Measurements from ENCODE around the gene PCDH9. TPM values are rescaled to one million over a fixed set of nuclear protein-coding genes. Genes with fewer than 3 reads are reported as not detected.
"Not testable (repeated sequence)": the region's sequence is repeated elsewhere in the genome, so short reads cannot be mapped to it uniquely, and the experiment has no call there.

PCDH9 gene
- total RNA-seq, 1 experiment from 2014 or later, result not detected

DNA sequence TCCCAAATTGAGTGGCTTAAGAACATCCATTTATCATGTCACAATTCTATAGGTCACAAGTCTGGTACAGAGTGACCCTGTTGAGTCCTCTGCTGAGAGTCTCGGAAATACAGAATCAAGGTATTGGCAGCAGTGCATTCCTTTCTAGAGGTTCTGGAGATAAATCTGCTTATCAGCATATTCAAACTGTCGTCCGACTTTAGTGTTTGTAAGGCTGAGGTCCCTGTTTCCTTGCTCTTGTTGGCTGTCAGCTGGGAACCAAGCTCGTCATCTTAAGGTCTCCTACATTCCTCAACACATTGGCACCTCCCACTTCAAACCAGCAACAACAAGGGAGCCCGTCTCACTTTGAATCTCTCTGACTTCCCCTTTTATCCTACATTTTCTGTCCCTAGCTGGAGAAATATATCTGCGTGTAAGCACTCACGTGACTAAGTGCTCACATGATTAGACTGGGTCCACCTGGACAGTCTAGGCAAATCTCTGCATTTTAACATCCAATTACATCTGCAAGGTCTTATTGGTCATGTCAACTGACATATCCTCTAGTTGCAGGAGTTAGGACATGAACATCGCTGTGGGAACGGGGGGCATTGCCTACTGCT is 886.8 kb downstream of the PCDH9 start:
- in situ Hi-C loops (cut with HindIII; ENCODE audit: low sequenced_read_pairs), result no loop called here
- no peak for DNase-seq (ENCODE audit: low spot score)

DNA sequence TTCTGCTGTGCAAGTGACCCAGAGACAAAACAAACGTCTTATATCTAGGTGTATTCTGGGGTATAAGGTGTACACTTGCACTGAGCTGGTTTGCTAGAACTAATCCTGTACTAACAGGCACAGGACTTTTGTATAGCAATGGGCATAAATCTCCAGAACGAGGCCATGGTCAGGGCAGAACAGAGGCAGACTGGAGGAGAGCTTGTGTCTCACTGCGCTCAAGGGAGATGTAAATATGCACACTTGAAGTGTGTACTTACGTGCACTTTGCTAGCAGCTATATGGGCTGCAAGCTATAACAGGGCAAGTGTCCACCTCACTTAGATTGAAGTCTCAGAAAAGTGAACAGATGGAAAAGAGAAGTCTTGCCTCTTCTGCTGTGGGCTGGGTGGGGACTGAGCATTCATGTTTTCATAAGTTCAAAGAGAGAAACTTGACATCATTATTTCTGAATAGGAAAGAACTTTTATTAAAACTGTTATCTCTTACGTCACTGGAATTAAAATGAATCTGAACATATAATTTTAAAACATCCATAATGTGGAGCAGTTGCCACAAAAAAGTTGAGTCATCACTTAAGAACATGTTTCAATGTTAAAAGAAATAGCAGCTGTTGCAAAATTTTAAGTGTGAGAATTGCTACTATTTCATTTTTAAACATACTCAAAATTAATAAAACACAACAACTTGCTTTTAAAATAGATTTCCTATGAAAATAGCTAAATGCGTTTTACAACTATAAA is 888.3 kb downstream of the PCDH9 start:
- DNase-seq (ENCODE audit: low spot score), result no peak
- in situ Hi-C loops (cut with HindIII; ENCODE audit: low sequenced_read_pairs), result no loop called here

DNA sequence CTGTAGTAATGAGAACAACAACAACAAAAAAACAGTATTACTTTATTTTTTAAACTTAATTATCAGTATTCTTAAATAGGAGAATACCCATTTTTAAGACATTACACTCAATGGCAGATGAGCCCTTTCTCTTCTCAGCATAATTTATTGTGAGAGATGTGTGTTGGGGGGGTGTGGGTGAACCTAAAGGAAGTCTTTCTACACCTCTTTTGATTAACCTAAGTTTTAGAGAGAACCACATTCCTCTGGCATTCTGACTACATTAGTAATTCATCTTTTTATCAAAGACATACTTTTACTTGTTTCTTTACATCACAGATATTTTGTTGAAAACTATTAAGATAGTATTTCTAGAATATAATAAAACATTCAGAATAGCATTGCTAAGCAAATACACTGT is 890.9 kb downstream of the PCDH9 start:
- in situ Hi-C loops (cut with HindIII; ENCODE audit: low sequenced_read_pairs), result no loop called here
- DNase-seq (ENCODE audit: low spot score), result no peak

DNA sequence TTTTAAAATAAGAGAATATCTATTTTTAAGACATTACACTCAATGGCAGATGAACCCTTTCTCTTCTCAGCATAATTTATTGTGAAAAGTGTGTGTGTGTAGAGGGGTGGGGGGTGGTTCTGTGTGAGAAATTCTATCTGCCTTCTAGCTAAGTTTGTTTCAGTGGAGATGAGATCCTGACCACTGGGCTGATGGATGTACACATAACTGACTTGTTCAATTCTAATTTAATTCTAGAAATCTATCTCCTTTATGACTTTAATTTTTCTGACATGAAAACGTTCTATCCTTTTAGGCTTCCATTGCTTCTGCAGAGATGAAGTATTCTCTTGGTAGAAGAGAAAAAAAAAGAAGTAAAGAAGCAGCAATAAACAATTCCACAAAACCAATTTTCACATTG is 891.6 kb downstream of the PCDH9 start:
- in situ Hi-C loops (cut with HindIII; ENCODE audit: low sequenced_read_pairs), result no loop called here
- DNase-seq (ENCODE audit: low spot score), result no peak

DNA sequence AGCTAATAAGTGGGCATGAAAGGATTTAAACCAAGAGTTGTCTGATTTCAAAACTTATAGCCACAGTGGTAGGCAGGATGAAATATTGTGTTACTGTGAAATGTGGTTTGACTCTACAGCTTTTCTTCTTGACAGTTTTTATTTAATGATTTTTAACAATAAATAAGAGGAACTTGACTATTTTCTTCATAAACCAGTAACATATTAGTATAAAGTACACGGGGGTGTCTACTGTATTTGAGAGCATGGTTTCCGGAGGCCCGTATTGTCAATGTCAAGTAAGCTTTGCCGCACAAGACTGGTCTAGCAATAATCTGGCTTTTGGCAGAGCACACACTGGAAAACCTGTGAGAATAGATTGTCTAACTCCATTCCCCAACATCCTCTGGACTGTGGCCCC is 894.5 kb downstream of the PCDH9 start:
- in situ Hi-C loops (cut with HindIII; ENCODE audit: low sequenced_read_pairs), result no loop called here
- no peak for DNase-seq (ENCODE audit: low spot score)

DNA sequence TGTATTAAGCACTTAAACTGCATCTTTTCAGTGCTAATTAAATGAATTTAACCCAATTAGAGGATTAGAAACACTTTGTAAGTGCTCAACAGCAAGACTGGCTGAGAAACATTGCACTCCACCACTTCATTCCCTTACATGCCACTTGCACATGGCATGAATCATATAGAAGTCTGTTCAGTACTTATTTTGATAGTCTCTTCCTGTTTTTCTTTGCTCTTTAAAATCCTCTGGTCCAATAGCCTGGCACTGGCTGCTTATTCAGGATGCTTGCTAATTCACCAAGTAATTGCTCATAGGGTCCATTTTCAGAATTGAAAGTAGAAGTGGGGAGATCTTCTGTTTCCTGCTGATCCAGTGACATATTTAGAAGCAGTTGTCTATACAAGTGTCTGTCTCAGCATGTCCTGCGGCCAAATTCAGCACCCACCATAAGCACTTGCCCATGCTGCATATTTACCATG is 900.1 kb downstream of the PCDH9 start:
- in situ Hi-C loops (cut with HindIII; ENCODE audit: low sequenced_read_pairs), result no loop called here
- no peak for DNase-seq (ENCODE audit: low spot score)

DNA sequence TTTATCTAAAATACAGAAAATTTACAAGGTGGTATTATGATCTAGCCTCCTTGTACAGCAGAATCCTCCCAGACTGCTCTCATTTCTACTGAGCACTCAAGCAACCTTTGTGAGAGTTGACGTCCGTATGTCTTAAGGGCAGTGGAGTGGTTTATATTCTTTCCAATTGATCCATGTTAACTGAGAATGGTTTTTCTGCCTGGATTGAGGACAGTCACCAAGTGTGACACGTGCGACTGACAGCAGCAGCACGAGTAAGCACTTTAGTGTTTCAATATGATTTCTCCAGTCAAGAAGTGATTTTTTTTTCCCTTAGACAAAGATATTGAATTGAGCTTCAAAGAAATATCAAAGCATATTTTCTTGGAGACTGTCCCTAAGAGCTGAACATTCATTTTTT is 901.7 kb downstream of the PCDH9 start:
- in situ Hi-C loops (cut with HindIII; ENCODE audit: low sequenced_read_pairs), result no loop called here
- no peak for DNase-seq (ENCODE audit: low spot score)

DNA sequence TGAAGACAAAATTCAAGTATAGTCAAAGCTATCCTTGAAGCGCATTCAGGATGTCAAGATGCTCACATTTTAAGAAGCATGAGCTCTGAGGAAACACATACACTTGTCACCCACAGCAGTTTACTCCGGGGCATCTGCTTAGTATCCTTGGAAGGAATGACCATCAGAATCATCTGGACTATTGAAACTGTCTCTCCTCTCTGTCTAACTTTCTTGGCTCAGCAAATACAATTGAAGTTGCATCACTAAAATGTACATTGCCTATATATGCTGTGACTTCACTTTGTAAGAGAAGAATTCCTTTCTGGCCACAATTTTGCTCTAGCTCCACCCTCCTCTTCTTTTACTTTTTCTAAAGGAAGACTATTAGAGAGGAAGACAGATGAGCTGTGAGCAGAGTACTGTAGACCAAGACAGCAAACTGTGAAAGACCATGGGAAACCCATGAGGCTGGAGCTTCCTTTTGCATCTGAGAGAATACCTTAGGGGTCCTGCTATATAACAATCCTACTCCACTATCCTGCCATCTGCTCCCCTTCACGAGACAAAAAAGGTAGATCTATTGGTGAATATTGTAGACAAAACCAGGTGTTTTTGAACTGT is 906.3 kb downstream of the PCDH9 start:
- in situ Hi-C loops (cut with HindIII; ENCODE audit: low sequenced_read_pairs), result no loop called here
- no peak for DNase-seq (ENCODE audit: low spot score)

DNA sequence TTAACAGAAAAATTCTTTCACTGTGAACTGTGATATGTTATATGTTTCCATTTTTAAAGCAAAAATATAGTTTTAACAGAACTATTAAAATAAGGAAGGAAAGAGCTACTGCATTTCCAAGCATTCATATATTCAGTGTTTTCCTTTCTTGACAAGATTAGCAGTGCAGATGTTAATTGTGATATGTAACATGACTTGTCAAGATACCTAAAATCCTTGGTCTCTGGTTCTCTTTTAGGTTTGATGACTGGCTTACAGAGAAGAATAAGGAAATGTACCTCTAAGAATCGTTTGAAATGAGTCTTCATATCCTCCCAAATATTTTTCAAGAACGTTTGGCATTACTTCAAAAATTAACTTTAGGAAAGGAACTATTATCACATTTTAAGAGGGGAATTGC is 907.2 kb downstream of the PCDH9 start:
- in situ Hi-C loops (cut with HindIII; ENCODE audit: low sequenced_read_pairs), result no loop called here
- DNase-seq (ENCODE audit: low spot score), result no peak

DNA sequence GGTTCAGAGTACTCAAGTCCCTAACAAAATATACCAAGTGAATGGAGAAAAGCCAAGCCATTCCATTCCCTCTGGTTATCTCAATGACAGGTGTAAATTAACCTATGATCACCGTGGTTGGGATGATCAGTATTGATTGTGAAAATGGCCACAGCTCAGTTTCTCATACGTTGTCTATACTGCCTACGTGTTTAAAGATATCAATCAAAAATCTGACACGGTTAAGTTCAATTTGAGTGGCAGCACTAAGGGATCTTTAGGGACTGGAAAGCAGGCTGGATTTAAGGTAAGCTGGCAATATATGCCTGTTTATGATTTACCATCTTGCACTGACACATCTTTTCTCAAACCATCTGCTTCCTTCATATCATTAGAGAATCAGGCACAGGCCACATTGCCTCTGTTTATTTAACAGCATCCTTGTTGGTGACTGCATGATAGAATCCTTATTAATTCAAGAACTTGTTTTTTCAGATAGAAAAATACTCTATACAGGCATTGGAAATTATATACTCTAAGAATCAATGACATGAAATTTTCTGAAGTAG is 907.9 kb downstream of the PCDH9 start:
- no peak for DNase-seq (ENCODE audit: low spot score)
- in situ Hi-C loops (cut with HindIII; ENCODE audit: low sequenced_read_pairs), result no loop called here

DNA sequence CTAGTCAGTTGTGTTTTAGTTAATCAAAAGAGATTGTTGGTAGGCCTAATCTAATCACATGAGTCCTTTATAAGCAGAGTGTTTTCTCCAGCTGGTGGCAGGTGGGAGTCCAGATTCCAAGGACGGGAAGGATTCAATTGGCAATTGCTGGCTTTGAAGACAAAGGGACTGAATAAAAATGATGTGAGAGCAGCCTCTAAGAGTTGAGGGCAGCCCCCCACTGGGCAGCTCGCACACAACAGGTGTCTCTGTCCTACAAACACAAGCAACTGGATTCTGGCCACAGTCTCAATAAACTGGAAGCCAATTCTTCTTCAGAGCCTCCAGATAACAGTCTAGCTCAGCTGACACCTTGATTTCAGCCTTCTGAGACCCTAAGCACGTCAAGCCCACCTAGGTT is 915.2 kb downstream of the PCDH9 start:
- in situ Hi-C loops (cut with HindIII; ENCODE audit: low sequenced_read_pairs), result no loop called here
- DNase-seq (ENCODE audit: low spot score), result no peak

DNA sequence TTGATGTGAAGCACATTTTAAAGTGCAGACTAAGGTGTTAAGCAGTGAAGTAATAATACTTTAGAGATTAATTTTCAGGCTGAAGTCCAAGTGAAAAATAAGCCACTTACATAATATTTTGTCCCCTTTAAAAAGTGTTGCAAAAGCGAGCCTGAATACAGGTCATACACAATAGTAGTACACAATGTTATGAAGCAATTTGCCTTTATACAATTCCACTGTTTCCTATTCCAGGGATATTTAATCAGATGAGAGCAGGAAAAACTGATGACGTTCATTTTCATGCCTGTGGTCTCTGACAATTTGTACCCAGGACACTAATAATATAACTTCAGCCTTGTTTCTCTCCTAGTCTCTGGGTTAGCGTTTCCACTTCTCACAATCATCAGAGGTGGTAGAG is 916.7 kb downstream of the PCDH9 start:
- in situ Hi-C loops (cut with HindIII; ENCODE audit: low sequenced_read_pairs), result no loop called here

DNA sequence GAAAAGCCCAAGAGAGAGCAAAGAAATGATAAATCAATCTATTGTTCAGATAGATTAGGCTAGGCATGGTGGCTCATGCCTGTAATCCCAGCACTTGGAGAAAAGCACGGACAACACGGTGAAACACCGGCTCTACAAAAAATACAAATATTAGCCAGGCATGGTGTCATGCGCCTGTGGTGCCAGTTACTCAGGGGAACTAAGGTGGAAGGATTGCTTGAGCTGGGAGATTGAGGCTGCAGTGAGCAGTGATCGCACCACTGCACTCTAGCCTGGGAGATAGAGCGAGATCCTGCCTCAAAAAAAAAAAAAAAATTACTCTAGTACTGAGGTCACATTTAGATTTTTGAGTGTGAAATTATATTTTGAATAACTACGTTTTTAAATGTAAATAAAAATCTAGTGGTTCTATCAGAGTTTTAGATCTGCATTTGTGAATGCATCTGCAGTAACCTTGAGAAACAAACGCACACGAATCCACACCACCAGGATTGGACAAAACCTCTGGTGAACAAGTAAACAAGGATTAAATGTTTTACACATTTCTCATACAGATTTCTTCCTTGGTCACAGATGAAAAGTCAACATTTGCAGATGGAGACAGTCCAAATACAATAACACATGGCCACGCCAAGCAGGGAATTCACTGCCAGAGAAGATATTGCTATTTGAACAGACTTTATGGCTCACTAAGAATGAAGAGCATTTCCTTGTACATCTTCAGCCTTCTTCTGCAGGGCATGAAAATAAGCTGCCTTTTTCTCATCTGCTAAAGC is 917.6 kb downstream of the PCDH9 start:
- DNase-seq (ENCODE audit: low spot score), result peak; percentile 3
- in situ Hi-C loops (cut with HindIII; ENCODE audit: low sequenced_read_pairs), result no loop called here

More for the DNA sequence above, 916.7 kb downstream of the PCDH9 start:
- no peak for DNase-seq (ENCODE audit: low spot score)

DNA sequence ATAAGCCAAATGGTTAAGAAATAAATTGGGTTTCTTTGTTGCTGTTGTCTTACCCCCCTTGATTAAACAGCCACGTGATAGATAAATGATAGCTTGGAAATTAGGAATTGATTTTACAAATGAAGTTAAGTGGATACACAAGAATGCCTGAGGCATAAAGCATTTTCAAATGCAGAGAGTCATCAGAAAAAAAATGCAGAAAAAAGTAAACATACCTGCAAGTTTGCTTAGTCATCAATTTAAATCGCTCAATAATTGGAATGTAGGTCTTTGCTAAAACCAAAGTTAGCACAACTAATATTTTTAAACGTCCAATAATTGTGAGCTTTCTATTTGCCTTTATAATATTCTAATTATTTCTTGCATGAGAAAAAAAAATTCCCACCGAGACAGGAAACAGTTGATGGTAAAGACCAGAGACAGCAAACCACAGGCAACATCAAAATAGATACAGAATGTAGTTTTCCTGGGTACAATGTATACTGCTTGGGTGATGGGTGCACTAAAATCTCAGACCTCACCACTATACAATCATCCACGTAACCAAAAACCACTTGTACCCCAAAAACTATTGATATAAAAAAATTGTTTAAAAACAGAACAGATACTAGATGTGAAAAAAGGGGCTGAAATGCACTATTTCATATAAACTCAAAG is 924.0 kb downstream of the PCDH9 start:
- DNase-seq (ENCODE audit: low spot score), result no peak
- in situ Hi-C loops (cut with HindIII; ENCODE audit: low sequenced_read_pairs), result no loop called here

DNA sequence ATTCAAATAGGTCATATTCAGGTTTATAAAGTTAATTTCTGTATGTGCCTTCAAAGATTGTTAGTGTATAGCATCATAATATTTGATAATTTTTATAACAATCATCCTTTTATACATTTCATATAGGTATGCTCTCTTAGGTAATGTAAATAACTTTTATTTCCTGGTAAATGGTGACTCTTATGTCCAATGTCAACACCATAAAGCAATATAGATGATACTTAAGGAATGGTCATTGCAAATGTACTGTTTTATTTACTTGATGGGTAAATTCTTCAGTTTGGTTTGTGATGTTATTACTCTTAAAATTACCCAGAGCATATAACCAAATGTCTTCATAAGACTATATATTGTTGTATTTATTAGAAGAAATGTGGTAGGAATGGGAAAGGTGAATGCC is 928.7 kb downstream of the PCDH9 start:
- in situ Hi-C loops (cut with HindIII; ENCODE audit: low sequenced_read_pairs), result no loop called here
- no peak for DNase-seq (ENCODE audit: low spot score)

DNA sequence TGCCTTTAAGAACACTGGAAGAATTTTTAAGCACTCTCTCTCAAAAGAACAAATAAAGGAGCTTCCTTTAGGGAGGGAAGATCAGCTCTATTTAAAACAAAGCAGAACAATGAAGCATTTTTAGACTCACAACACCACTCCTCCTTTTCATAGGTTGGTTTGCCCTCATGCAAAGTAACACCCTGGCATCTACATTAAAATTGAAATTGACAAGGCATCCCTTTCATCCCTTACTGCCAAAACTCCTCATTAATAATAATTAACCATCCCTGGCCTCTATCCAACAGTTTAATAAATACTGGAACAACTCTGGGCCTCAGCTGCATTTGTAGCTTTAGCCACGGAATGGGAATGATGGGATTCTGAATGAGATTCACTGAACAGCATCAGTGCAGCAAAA is 929.1 kb downstream of the PCDH9 start:
- in situ Hi-C loops (cut with HindIII; ENCODE audit: low sequenced_read_pairs), result no loop called here
- DNase-seq (ENCODE audit: low spot score), result no peak

DNA sequence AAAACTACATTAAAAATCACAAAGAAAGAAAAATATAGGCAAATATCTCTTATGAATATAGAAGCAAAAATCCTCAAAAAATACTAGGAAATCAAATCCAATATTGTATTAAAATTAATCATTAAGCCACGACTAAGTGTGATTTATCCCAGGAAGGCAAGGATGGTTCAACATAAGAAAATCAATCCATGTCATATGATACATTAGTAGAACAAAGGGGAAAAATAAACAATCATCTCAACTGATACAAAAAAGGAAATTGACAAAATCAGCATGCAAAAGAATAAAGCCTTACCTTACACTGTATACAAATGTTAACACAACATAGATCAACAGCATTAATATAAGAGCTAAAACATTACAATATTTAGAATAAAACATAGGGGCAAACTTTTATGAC is 933.3 kb downstream of the PCDH9 start:
- DNase-seq (ENCODE audit: low spot score), result no peak
- in situ Hi-C loops (cut with HindIII; ENCODE audit: low sequenced_read_pairs), result no loop called here

DNA sequence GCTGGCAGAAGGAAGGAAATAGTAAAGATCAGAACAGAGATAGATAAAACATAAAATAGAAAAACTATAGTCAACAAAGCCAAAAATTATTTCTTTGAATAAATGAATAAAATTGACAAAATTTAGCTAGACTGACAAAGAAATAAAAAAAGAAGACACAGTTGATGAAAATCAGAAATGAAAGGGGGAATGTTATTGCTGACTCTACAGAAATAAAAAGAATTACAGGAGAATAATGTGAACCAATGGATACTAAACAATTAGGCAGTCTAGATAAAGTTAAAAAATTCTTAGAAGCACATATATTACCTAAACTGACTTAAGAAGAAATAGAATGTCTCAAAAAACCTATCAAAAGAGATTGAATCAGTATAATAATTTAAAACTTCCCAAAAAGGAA is 933.8 kb downstream of the PCDH9 start:
- in situ Hi-C loops (cut with HindIII; ENCODE audit: low sequenced_read_pairs), result no loop called here
- no peak for DNase-seq (ENCODE audit: low spot score)

DNA sequence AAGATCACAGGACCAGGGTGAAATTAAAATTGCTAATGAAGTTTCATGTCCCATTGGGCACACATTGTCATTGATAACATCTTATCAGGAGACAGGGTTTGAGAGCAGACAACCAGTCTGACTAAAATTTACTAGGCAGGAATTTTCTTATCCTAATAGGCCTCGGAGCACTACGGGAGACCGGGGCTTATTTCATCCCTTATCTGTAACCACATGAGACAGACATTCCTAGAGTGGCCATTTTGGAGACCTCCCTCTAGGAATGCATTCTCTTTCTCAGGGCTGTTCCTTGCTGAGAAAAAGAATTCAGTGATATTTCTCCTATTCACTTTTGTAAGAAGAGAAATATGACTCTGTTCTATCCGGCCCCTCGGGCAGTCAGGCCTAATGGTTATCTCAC is 943.3 kb downstream of the PCDH9 start:
- in situ Hi-C loops (cut with HindIII; ENCODE audit: low sequenced_read_pairs); DNase-seq (ENCODE audit: low spot score): not testable (repeated sequence)

Data from G401 (cell line).